Activated CD8-positive, alpha-beta memory T cell treated with anti-CD3 and anti-CD28 coated beads, Interleukin-2, amount 50 U/mL, for 4 hours (primary cell): Measurements from ENCODE around the gene CBLB.

Source experiments
- DNase-seq: peaks from one replicate; pipeline ENCODE4 v3.0.0-alpha.2; 2020

CBLB gene

GRCh38 chr3:105611304-105612192, 257.3 kb downstream of the CBLB start:
- DNase-seq = no peak

- DNase-seq = no peak
These were observed 258.3 kb downstream of the CBLB start for GRCh38 chr3:105610473-105610872.

DNA sequence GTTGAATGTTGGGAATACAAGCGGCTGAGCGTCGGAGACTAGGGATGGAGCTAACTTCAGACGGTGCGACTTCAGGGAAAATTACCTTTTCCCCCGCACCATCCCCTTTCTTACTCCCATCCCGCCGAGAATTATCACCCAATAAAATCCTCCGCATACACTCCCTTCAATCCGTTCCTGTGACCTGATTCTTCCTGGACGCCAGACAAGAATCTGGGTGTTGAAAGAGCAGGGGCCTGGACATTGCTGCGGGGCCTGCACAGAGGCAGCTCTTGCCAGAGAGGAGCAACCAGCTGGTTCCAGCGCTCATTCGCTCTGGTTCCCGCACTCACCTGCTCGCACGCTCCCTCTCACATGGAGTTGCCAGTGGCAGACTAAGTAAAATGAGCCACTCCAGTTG, 260.2 kb downstream of the CBLB start:
- DNase-seq = no peak

DNA sequence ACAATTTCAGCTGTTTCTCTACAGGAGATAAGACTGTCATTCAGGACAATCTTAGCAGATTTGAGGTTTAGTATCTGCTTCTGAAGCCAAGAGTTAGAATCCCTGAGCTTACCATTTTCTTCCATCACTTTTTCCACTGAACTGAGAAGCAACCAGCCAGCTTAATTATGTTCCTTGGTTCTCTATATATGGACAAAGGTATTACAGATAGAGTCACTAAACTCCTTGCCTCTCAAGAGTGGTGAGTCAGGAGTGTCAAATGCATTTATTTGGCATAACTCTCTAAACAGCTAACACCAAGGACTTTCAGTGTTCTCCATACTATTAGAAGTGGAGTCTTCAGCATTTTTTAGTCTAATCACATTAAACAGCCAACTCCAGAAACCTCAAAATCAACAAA, 262.8 kb downstream of the CBLB start:
- no peak for DNase-seq
